GM21576 (cell line): Measurements from ENCODE around the gene ALOX5.

ENCODE experiments used
- ATAC-seq: cut with Tn5 transposase; IDR thresholded peaks from one replicate; pipeline ENCODE4 v1.9.1; 2021; ENCODE audit warnings: mild to moderate bottlenecking, moderate library complexity; ENCODE audit not compliant: unreplicated experiment

ALOX5 gene

GRCh38 chr10:45422866-45423659, 49.0 kb downstream of the ALOX5 start:
- ATAC-seq: no peak

DNA sequence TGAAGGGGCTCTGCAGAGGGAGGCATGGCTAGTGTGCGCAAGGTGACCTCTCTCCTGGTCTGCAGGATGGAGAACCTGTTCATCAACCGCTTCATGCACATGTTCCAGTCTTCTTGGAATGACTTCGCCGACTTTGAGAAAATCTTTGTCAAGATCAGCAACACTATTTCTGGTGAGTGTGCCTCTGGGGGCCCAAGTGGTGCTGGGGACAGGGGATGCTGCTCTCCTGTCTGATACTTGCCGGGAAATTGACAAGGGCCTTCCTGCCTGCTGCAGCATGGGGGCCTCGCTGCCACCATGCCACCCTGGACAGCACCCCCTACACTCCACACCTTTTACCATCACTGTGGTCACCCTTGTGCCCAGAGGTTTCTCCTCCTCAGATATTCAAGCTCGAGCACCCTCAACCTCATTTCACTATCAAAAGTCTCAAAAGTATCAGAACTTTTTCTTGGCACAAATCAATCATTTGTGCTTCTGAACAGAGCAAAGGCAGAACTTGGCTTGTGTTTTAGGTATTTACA, 50.0 kb downstream of the ALOX5 start:
- ATAC-seq: no peak

DNA sequence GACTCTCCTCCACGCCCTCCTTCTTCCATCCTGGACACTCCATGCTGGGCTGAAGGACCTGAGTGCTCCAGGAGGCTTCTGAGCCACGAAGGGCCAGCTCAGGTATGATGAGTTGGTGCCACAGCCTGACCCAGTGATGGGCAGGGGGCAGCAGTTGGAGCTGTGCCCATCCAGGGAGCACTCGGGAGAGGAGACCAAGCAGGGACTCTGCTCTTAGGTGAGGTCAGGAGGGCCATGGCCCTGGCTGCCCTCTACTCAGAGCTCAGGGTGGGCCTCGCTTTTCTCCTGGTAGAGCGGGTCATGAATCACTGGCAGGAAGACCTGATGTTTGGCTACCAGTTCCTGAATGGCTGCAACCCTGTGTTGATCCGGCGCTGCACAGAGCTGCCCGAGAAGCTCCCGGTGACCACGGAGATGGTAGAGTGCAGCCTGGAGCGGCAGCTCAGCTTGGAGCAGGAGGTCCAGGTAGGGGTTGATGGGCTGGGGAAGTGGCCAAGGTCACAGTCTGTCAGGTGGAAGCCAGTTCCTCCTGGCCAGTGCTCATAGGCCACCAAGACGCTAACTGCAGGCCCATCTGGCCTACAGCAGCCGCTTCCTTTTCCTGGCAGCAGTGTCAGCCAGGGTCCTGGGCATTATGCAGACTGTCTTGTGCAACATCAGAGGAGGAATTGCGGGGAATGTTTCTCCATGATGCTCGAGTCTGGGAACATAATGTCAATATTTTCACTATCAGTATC, 50.8 kb downstream of the ALOX5 start:
- no peak for ATAC-seq

GRCh38 chr10:45425621-45426563, 51.9 kb downstream of the ALOX5 start:
- ATAC-seq: no peak

DNA sequence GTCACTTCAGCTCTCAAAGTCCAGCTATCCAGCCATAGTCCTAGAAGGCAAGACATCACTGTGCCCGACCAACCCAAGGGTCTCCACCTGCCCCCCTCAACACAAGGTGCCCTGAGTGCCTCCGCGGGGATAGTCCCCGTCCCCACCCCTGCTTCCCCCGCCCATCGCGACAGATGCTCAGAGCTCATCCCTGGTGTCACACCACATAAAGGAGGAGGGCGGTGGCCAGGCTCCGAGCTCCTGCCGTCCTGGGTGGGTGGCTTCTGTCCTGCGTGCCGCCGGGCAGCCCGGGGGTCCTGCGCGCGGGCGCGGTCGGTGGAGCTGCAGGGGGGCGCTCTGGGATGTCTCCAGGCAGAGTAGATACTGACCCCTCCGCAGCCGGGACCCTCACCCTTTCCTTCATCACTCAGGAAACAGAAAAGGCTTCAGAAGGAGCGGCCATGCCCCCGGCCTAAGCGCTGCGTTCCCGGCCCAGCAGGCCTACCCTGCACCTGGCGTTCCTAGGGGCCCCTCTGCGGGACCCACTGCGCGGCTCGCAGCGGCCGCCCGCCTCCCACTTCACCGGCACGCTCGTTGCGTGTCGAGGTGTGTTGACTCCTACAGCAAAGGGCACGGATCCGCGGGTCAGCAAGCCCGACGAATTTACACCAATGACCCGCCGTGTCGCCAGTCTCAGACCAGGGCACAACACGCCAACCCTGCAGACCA, 53.4 kb downstream of the ALOX5 start:
- no peak for ATAC-seq

GRCh38 chr10:45427970-45428366, 54.0 kb downstream of the ALOX5 start:
- ATAC-seq: no peak

DNA sequence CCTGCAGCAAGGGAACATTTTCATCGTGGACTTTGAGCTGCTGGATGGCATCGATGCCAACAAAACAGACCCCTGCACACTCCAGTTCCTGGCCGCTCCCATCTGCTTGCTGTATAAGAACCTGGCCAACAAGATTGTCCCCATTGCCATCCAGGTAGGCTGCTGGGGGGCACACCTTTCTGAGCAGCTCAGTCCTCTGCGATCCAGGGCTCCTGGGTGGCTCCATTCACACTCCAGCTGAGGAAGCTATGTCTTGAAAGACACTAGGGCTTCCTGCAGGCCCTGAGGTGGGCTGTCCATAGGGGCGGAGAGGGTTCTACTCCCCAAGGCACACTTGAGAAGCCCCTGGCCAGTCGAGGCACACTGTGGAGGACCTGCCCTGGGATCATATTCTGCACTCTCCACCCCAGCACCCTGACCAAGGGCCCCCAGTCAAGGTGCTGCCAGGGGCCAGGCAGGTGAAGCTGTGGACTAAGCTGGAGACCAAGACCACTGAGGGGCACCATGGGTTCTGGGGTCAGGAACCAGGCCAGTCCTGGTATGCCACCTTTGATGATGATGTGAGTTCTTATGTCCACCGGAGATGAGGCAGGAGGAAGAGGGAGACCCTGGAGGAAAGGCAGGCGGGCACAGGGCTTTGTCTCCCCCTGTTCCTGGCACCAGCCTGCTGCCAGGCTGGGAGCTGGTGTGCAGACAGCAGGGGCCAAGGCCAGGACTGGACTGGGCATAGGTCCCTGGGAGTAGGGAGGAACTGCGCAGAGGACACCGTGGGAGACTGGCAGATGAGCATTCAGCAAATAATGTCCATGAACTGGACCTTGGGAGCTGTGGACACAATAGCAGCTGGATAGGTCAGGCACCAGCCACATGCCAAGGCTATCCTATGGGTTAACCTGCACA, 54.8 kb downstream of the ALOX5 start:
- ATAC-seq: no peak

DNA sequence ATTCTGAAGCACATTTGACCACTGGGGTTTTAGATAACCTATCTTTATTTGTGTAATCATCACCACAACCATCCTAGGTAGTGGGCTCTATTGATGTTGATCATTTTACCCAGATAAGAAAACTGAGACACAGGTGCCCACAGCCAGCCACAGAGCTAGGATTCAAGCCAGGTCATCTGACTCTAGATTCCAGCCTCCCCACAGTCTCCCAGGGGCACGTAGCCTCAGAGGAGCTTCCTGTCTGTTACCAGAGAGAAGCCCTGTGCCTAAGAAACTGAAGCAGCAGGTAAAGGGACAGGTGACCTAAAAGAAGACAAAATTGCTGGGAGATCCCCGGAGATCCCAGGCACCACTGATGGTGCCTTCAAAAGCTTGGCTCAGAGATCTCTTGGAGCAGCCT, 55.8 kb downstream of the ALOX5 start:
- no peak for ATAC-seq

DNA sequence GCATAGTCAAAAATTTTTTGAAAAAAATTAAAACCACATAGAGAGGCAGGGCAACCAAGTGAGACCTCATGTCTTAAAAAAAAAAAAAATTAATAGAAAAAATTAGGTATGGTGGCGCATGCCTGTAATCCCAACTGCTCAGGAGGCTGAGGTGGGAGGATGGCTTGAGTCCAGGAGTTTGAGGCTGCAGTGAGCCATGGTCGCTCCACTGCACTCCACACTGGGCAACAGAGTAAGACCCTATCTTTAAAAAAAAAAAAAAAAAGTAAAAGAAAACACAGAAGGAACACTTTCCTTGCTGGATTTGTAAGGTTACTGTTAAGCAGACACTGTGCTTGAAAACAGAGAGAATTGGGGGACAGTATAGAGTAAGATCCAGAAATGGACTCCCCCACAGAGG, 58.1 kb downstream of the ALOX5 start:
- ATAC-seq: no peak

- ATAC-seq: no peak
Observed at GRCh38 chr10:45432700-45433472, 58.9 kb downstream of the ALOX5 start.

DNA sequence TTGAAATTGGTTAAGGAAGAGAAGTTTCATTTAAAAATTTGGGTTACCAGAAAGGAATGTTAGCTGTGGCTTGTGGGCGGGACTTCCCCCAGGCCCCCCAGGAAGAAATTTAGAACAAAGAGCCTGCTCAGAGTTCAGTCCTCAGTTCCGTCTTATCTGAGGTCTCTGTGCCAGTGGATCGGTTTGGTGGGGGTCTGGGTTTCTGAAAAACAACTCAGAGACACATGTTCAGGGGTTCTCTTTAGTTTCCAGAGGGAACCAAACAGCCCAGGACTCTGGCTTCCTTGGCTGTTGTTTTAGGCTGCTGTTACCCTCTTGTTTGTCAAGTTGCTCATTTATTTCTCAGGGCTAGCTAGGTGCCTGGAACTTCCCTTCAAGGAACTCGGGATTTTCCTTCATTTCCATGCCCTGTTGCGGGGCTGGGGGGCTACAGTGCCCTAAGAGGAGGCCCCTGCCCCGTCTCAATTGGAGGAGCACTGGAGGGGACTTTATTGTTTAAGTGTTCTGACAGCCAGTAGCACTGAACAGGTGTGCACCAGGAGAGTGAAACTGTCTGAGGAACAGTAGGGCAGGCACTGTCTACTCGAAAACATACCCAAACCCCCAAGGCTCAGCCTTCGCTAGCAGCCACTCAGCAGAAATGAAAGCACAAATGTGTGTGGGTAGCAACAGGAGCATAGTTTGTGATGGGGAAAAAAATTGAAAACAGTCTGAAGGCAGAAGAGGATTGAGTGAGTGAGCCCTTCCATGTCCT, 59.9 kb downstream of the ALOX5 start:
- ATAC-seq: peak; percentile 98

DNA sequence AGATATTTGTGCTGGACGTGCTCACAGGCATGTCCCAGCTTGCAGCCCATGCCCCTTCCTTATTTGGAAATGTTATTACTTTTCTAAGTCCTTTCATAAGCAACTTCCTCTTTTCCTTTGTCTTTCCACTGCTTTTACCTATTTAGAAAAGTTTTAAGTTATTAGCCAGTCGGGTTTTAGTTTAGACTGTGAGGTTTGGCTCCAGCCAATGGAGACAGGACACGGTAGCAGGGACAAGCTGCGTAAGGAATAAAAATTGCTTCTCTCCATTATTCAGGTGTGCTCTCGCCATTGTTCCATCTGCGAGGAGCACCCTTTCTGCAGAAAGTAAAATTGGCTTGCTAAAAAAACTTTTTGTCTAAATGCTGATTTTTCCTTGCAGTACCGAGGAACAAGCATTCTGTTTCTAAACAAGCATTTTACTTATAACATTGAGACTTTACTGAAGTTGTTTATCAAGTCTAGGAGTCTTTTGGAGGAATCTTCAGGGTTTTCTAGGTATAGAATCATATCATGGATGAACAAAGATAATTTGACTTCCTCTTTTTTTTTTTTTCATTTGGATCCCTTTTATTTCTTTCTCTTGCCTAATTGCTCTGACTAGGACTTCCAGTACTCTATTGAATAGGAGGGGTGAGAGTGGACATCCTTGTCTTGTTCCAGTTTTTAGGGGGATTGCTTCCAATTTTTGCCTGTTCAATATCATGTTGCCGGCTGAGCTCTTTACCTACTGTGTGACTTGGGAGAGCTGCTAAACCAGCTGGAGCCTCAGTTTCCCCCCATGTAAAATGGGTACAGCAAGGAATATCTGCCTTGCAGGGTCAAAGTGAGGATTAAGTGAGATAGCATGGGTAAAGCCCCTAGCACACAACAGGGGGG, 63.8 kb downstream of the ALOX5 start:
- ATAC-seq: no peak

- no peak for ATAC-seq
Observed at GRCh38 chr10:45438466-45439090, 64.6 kb downstream of the ALOX5 start.

- ATAC-seq: no peak
Observed at GRCh38 chr10:45439365-45439764, 65.3 kb downstream of the ALOX5 start.

DNA sequence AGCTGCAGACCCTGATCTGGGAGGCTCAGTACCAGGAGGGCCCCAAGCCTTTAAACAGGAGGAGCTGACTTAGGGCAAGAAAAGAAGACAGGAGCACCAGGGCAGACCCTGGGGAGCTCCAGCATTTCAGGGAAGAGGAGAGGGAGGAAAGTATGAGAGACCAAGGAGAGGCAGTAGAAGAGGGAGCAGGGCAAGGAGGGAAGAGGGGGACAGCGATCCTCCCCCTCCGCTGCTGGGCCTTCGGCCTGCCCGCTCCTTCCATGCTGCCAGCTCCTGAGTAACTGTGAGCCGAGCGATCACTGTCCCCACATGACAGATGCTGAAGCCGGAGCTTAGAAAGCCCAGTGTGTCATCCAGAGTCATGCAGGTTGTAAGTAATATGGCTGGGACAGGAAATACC, 65.9 kb downstream of the ALOX5 start:
- ATAC-seq: no peak

DNA sequence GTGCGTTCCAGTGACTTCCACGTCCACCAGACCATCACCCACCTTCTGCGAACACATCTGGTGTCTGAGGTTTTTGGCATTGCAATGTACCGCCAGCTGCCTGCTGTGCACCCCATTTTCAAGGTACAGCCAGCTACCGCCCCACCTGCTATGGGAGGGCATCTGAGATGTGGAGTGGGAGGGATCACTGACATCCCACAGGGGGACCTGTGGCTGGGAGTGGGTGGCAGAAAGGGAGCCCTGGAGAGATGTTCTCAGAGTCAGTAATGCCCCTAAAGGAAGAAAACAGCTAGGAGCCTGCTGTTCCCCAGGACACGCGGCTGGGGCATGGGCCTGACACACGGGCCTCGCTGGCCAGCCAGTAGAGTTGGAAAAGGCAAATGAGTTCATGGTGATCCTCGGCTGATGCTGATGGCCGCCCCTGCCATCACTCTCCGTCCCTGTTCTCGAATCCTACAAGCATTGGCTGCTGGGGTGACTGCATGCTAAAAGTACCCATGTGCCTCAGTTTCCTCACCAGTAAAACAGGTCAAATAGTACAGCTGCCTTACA, 66.6 kb downstream of the ALOX5 start:
- no peak for ATAC-seq
